SK-N-SH (cell line): Measurements from ENCODE around the gene MARCHF3. TPM values are rescaled to one million over a fixed set of nuclear protein-coding genes. Genes with fewer than 3 reads are reported as not detected.

Experiments
- CTCF ChIA-PET: fragments of 300-600, 350-600 bp; formaldehyde crosslinking; extraction: SDS; loops from one replicate; lab custom pipeline; 2021; lab: Yijun Ruan, JAX
- POLR2A ChIA-PET: fragments of 350-600 bp; sonication (Branson Sonifier 250); formaldehyde crosslinking; extraction: SDS; loops from one replicate; lab custom pipeline; 2020; ENCODE audit warnings: antibody characterized with exemption, inconsistent platforms; lab: Yijun Ruan, JAX
- DNase-seq: peaks from one replicate; pipeline ENCODE4 v3.0.0; 2012
- H2AFZ ChIP-seq: fragments of 200-600 bp; sonication (generic); 2 replicates; pipeline ENCODE4 v1.8.1; 2016; ENCODE audit warnings: antibody characterized with exemption, mild to moderate bottlenecking, low read depth
- H3F3A ChIP-seq: fragments of 200-600 bp; sonication (generic); replicated peaks from 2 replicates; pipeline ENCODE3; 2016; ENCODE audit warnings: antibody characterized with exemption, mild to moderate bottlenecking; ENCODE audit not compliant: insufficient read depth
- H3K27ac ChIP-seq, 2 experiments: fragments of 200-500 bp in 1 of 2; fragments of 200-600 bp in 1 of 2; sonication (Bioruptor generic) in 1 of 2; sonication (generic), shearing (Covaris generic) in 1 of 2; 2 replicates each; pipeline versions ENCODE4 v1.5.1 to v1.6.1; 2014 to 2016; ENCODE audit warnings: low read depth in 2 of 2, inconsistent platforms in 1 of 2, low read length in 1 of 2, mild to moderate bottlenecking in 1 of 2, mixed read lengths in 1 of 2
- H3K27me3 ChIP-seq: fragments of 200-600 bp; sonication (generic), shearing (Covaris generic); 2 replicates; pipeline ENCODE4 v1.6.1; 2016; ENCODE audit warnings: mixed run types; ENCODE audit not compliant: insufficient read depth
- H3K36me3 ChIP-seq, 2 experiments: fragments of 200-500 bp in 1 of 2; fragments of 200-600 bp in 1 of 2; sonication (Bioruptor generic) in 1 of 2; sonication (generic) in 1 of 2; replicated peaks in 1 of 2; 2 replicates each; pipeline versions ENCODE3 to v1.5.1; 2014 to 2016; ENCODE audit warnings: low read length in 1 of 2, mild to moderate bottlenecking in 1 of 2; ENCODE audit not compliant: insufficient read depth in 2 of 2, control insufficient read depth in 1 of 2
- H3K4me1 ChIP-seq, 2 experiments: fragments of 200-500 bp in 1 of 2; fragments of 200-600 bp in 1 of 2; sonication (Bioruptor generic) in 1 of 2; sonication (generic), shearing (Covaris generic) in 1 of 2; 2 replicates each; pipeline versions ENCODE4 v1.5.1 to v1.6.1; 2014 to 2016; ENCODE audit warnings: low read depth in 1 of 2, low read length in 1 of 2, mixed run types in 1 of 2; ENCODE audit not compliant: insufficient read depth in 2 of 2, control insufficient read depth in 1 of 2
- H3K4me2 ChIP-seq: fragments of 200-600 bp; sonication (generic), shearing (Covaris generic); 2 replicates; pipeline ENCODE4 v1.6.1; 2017; ENCODE audit warnings: mixed run types
- H3K4me3 ChIP-seq, 2 experiments: fragments of 200-500 bp in 1 of 2; fragments of 200-600 bp in 1 of 2; sonication (Bioruptor generic) in 1 of 2; sonication (generic), shearing (Covaris generic) in 1 of 2; 2 replicates each; pipeline versions ENCODE4 v1.5.1 to v1.8.1; 2014 to 2016; ENCODE audit warnings: low read depth in 2 of 2, inconsistent platforms in 1 of 2, low read length in 1 of 2, mild to moderate bottlenecking in 1 of 2, mixed read lengths in 1 of 2, moderate library complexity in 1 of 2
- H3K79me2 ChIP-seq: fragments of 200-600 bp; sonication (generic); 2 replicates; pipeline ENCODE4 v1.8.1; 2017; ENCODE audit warnings: mild to moderate bottlenecking; ENCODE audit not compliant: insufficient read depth
- H3K9ac ChIP-seq: fragments of 200-600 bp; sonication (generic); 2 replicates; pipeline ENCODE4 v1.6.1; 2017; ENCODE audit warnings: mixed run types
- H3K9me2 ChIP-seq: fragments of 200-600 bp; sonication (generic); 2 replicates; pipeline ENCODE4 v1.6.1; 2017; ENCODE audit warnings: mixed run types
- H3K9me3 ChIP-seq: fragments of 200-600 bp; sonication (generic); 2 replicates; pipeline ENCODE4 v1.6.1; 2017; ENCODE audit warnings: mixed run types, mild to moderate bottlenecking, moderate library complexity
- H4K20me1 ChIP-seq: fragments of 200-600 bp; sonication (generic); 2 replicates; pipeline ENCODE4 v1.6.1; 2017; ENCODE audit warnings: mild to moderate bottlenecking, mixed run types; ENCODE audit not compliant: insufficient read depth
- CHD2 ChIP-seq: fragments of 150-350 bp; IDR thresholded peaks from 2 replicates; pipeline ENCODE4 v1.6.1; 2018; ENCODE audit warnings: low read length; ENCODE audit not compliant: partially characterized antibody
- ELF1 ChIP-seq: IDR thresholded peaks from 2 replicates; pipeline ENCODE4 v1.4.0; 2012
- EP300 ChIP-seq, 2 experiments: IDR thresholded peaks; 2 replicates each; pipeline versions ENCODE4 v1.4.0 to v1.6.1; 2012; ENCODE audit warnings: borderline replicate concordance in 1 of 2, low read depth in 1 of 2, low read length in 1 of 2
- FOXJ3 ChIP-seq: sonication (generic); formaldehyde crosslinking; IDR thresholded peaks from 2 replicates; pipeline ENCODE4 v1.5.1; 2020; ENCODE audit warnings: mild to moderate bottlenecking, missing genetic modification reagents
- GABPA ChIP-seq: IDR thresholded peaks from 2 replicates; pipeline ENCODE4 v1.4.0; 2012; ENCODE audit warnings: low read depth, mild to moderate bottlenecking
- GATA2 ChIP-seq: sonication (generic); formaldehyde crosslinking; IDR thresholded peaks from 2 replicates; pipeline ENCODE4 v1.5.0; 2020; ENCODE audit warnings: mild to moderate bottlenecking, missing genetic modification reagents
- JUND ChIP-seq: IDR thresholded peaks from 2 replicates; pipeline ENCODE4 v1.4.0; 2012
- NFIC ChIP-seq: IDR thresholded peaks from 2 replicates; pipeline ENCODE4 v1.4.0; 2012; ENCODE audit warnings: borderline replicate concordance
- POLR2AphosphoS5 ChIP-seq: IDR thresholded peaks from 2 replicates; pipeline ENCODE4 v1.6.1; 2012; ENCODE audit warnings: low read depth, low read length
- RCOR1 ChIP-seq: fragments of 150-350 bp; IDR thresholded peaks from 2 replicates; pipeline ENCODE4 v1.6.1; 2017; ENCODE audit warnings: antibody characterized with exemption, low read length
- RFX5 ChIP-seq: IDR thresholded peaks from 2 replicates; pipeline ENCODE4 v1.6.1; 2012; ENCODE audit warnings: mild to moderate bottlenecking, improper control_type of control experiment, low read length
- TCF12 ChIP-seq: IDR thresholded peaks from 2 replicates; pipeline ENCODE4 v1.4.0; 2012
- YY1 ChIP-seq: IDR thresholded peaks from 2 replicates; pipeline ENCODE4 v1.4.0; 2012; ENCODE audit warnings: low read depth, mild to moderate bottlenecking
- WGBS: methylation state at CpG from one replicate; pipeline ENCODE4 v1.1.6; 2017; ENCODE audit warnings: low lambda C conversion rate; 5-methylcytosine and 5-hydroxymethylcytosine counted together
- polyA plus RNA-seq, 3 experiments: library from polyadenylated mRNA; depleted of rRNA; stranded (reverse); fragments of >200 nt; gene quantifications; 2 replicates each; pipeline ENCODE4 v1.2.3, GENCODE V29; 2012
- TF ChIP-seq, protein P1 (sequence below): IDR thresholded peaks from 2 replicates; pipeline ENCODE4 v1.6.1; 2012; ENCODE audit warnings: mild to moderate bottlenecking, low read depth, low read length, moderate library complexity
- TF ChIP-seq, protein P2 (sequence below): fragments of 150-350 bp; IDR thresholded peaks from 2 replicates; pipeline ENCODE4 v1.6.1; 2017; ENCODE audit warnings: antibody characterized with exemption, low read length, low read depth, borderline replicate concordance
- TF ChIP-seq, protein P3 (sequence below): IDR thresholded peaks from 2 replicates; pipeline ENCODE4 v1.4.0; 2012; ENCODE audit warnings: low read depth
- TF ChIP-seq, protein P4 (sequence below): fragments of 150-350 bp; IDR thresholded peaks from 2 replicates; pipeline ENCODE4 v1.6.1; 2016; ENCODE audit warnings: mild to moderate bottlenecking, low read depth, low read length
- TF ChIP-seq, protein P5 (sequence below): fragments of 200-600 bp; sonication (generic); IDR thresholded peaks from 2 replicates; pipeline ENCODE4 v1.6.1; 2017; ENCODE audit warnings: antibody characterized with exemption, mild to moderate bottlenecking, moderate library complexity

The MARCHF3 gene
- polyA plus RNA-seq, 1 of the 3 experiments (the other 2 are of a cell fraction) = 21.5 TPM

DNA sequence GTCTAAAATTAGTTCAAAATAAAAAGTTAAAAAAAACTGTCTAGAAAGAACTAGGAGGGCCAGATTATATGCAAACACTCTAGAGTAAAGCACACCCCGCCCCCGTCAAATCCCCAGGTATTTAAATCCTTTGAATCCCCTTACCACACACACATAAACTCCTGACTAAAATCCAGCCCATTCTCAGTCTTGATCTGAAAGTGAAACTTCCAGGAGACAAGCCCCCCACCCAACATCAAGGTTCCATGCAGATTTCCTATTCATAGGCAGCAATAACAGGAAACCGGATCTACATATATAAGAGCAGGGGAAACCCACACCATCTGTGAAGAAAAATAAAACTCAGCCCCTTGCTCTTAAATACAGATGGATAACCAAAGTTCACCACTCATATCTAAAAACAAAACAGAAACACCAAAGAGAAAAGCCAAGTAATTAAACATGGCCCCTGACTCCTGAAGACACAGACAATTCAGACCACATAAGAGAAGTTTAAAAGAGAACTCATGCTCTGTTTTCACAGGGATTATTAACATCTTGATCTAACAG, 42.3 kb downstream of the MARCHF3 start (continued):
- TF ChIP-seq CHD2 = no peak

DNA sequence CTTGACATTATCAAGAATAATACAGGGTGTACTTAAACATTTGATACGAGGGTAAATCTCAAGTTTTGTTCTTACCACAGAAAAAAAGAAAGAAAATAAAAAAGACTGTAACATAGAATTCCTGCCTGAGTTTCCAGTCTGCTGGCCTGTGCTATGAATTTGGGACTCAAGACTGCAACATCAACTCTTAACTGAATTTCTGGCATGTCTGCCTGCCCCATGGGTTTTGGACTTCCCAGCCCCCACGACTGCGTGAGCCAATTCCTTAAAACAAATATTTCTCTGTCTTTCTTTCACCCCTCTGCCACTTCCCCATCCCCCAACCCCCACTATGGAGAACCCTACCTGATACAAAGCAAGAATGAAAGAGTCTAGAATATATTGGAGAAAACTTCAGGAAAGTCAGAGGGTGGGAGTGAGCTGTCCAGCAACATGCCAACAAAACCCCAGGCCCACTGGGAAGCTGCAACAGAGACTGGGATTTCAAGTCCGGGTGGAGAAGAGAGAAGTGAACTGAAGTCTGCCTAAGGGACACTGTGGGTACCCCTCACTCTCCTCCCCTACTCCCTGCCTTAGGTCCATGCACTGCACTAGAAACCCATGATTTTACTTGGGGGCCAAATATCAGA, 43.0 kb downstream of the MARCHF3 start:
- Histone ChIP-seq H2AFZ (no peak overlapping the region), H3K4me3 (no peak overlapping the region), H3K27me3 (no peaks in the 10 kb centered on the region), H3K9me2 (no peaks in the 10 kb centered on the region), H3K79me2 (peaks cover 58% of the 10 kb centered on the region), H3K9me3 (no peaks in the 10 kb centered on the region), H3K4me1 (peaks cover 4 to 6% of the 10 kb centered on the region in 2 experiments; a peak in 2 of 4 replicates), H3K27ac (no peak overlapping the region), H4K20me1 (no peaks in the 10 kb centered on the region), H3K9ac (no peak overlapping the region), H3K4me2 (no peak overlapping the region), H3F3A (peaks cover 5% of the 10 kb centered on the region), H3K36me3 (no peaks in the 10 kb centered on the region)
- POLR2A ChIA-PET = no interaction called here
- WGBS = 89% methylated on average over 4 of the region's 4 CpGs
- DNase-seq = no peak
- TF ChIP-seq, protein P1, sequence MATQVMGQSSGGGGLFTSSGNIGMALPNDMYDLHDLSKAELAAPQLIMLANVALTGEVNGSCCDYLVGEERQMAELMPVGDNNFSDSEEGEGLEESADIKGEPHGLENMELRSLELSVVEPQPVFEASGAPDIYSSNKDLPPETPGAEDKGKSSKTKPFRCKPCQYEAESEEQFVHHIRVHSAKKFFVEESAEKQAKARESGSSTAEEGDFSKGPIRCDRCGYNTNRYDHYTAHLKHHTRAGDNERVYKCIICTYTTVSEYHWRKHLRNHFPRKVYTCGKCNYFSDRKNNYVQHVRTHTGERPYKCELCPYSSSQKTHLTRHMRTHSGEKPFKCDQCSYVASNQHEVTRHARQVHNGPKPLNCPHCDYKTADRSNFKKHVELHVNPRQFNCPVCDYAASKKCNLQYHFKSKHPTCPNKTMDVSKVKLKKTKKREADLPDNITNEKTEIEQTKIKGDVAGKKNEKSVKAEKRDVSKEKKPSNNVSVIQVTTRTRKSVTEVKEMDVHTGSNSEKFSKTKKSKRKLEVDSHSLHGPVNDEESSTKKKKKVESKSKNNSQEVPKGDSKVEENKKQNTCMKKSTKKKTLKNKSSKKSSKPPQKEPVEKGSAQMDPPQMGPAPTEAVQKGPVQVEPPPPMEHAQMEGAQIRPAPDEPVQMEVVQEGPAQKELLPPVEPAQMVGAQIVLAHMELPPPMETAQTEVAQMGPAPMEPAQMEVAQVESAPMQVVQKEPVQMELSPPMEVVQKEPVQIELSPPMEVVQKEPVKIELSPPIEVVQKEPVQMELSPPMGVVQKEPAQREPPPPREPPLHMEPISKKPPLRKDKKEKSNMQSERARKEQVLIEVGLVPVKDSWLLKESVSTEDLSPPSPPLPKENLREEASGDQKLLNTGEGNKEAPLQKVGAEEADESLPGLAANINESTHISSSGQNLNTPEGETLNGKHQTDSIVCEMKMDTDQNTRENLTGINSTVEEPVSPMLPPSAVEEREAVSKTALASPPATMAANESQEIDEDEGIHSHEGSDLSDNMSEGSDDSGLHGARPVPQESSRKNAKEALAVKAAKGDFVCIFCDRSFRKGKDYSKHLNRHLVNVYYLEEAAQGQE = peak; percentile 60; the same call in 1 of the 2 replicates
- no peak for TF ChIP-seq FOXJ3 (CRISPR knock-in tag)
- CTCF ChIA-PET = no interaction called here

DNA sequence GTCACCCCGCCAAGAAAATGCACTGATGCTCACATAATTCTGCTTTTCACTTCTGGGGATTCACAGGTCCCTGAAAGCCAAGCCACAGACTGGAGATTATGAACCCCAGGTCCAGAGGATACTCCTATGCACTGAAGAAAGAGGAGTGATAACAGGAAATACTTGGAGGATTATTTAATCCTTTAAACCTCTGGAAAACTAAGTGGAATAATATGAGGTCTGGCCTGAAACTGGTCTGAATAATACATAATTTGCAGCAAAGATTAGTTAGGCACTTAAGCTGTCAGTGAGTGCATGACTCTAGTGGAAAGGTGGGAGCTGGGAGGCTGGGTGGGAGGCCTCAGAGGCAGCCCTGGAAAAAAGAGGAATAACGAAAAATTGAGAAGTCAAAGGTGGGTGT, 45.7 kb downstream of the MARCHF3 start:
- Histone ChIP-seq H3K9me2 (no peaks in the 10 kb centered on the region), H3K4me1 (peaks cover 6 to 8% of the 10 kb centered on the region in 2 experiments; a peak in 2 of 4 replicates), H3F3A (peaks cover 5% of the 10 kb centered on the region), H4K20me1 (no peaks in the 10 kb centered on the region), H3K36me3 (no peaks in the 10 kb centered on the region), H3K4me3 (no peak overlapping the region), H3K9ac (no peak overlapping the region), H3K9me3 (no peaks in the 10 kb centered on the region), H2AFZ (no peak overlapping the region), H3K27ac (no peak overlapping the region), H3K79me2 (peaks cover 37% of the 10 kb centered on the region), H3K4me2 (peak overlapping the region; percentile 32; the same call in 1 of the 2 replicates), H3K27me3 (no peaks in the 10 kb centered on the region)
- CTCF ChIA-PET = no interaction called here
- no peak for DNase-seq
- POLR2A ChIA-PET = no interaction called here
- 69% methylated on average over 2 of the region's 2 CpGs for WGBS
- no peak for TF ChIP-seq CHD2
- TF ChIP-seq, protein P2, sequence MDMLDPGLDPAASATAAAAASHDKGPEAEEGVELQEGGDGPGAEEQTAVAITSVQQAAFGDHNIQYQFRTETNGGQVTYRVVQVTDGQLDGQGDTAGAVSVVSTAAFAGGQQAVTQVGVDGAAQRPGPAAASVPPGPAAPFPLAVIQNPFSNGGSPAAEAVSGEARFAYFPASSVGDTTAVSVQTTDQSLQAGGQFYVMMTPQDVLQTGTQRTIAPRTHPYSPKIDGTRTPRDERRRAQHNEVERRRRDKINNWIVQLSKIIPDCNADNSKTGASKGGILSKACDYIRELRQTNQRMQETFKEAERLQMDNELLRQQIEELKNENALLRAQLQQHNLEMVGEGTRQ = no peak
- TF ChIP-seq POLR2AphosphoS5 = no peak
- no peak for TF ChIP-seq NFIC
- TF ChIP-seq JUND = peak; percentile 11; the same call in 1 of the 2 replicates
- TF ChIP-seq, protein P3, sequence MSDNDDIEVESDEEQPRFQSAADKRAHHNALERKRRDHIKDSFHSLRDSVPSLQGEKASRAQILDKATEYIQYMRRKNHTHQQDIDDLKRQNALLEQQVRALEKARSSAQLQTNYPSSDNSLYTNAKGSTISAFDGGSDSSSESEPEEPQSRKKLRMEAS = no peak
- no peak for TF ChIP-seq RCOR1
- TF ChIP-seq EP300 (IDR thresholded peaks at IDR 0.05; ENCODE audit: borderline replicate concordance in 1 of 2, low read depth in 1 of 2, low read length in 1 of 2) = peak in 1 of 2 experiments; percentile 21; a peak in 1 of 4 replicates
- TF ChIP-seq GATA2 (CRISPR knock-in tag) = no peak
- TF ChIP-seq, protein P4, sequence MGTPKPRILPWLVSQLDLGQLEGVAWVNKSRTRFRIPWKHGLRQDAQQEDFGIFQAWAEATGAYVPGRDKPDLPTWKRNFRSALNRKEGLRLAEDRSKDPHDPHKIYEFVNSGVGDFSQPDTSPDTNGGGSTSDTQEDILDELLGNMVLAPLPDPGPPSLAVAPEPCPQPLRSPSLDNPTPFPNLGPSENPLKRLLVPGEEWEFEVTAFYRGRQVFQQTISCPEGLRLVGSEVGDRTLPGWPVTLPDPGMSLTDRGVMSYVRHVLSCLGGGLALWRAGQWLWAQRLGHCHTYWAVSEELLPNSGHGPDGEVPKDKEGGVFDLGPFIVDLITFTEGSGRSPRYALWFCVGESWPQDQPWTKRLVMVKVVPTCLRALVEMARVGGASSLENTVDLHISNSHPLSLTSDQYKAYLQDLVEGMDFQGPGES = no peak
- TF ChIP-seq, protein P5, sequence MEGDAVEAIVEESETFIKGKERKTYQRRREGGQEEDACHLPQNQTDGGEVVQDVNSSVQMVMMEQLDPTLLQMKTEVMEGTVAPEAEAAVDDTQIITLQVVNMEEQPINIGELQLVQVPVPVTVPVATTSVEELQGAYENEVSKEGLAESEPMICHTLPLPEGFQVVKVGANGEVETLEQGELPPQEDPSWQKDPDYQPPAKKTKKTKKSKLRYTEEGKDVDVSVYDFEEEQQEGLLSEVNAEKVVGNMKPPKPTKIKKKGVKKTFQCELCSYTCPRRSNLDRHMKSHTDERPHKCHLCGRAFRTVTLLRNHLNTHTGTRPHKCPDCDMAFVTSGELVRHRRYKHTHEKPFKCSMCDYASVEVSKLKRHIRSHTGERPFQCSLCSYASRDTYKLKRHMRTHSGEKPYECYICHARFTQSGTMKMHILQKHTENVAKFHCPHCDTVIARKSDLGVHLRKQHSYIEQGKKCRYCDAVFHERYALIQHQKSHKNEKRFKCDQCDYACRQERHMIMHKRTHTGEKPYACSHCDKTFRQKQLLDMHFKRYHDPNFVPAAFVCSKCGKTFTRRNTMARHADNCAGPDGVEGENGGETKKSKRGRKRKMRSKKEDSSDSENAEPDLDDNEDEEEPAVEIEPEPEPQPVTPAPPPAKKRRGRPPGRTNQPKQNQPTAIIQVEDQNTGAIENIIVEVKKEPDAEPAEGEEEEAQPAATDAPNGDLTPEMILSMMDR = no peak
- TF ChIP-seq GABPA = no peak
- no peak for TF ChIP-seq FOXJ3 (CRISPR knock-in tag)
- peak; percentile 45; the same call in 1 of the 2 replicates for TF ChIP-seq TCF12
- no peak for TF ChIP-seq ELF1
- no peak for TF ChIP-seq RFX5
- no peak for TF ChIP-seq YY1
